Cerebellar cortex (tissue), 1 donor: Measurements from ENCODE around the gene SLC6A11.

Experiments used
- DNase-seq: peaks from one replicate; pipeline ENCODE4 v3.0.0-alpha.2; 2015; ENCODE audit warnings: low spot score

SLC6A11 gene

DNA sequence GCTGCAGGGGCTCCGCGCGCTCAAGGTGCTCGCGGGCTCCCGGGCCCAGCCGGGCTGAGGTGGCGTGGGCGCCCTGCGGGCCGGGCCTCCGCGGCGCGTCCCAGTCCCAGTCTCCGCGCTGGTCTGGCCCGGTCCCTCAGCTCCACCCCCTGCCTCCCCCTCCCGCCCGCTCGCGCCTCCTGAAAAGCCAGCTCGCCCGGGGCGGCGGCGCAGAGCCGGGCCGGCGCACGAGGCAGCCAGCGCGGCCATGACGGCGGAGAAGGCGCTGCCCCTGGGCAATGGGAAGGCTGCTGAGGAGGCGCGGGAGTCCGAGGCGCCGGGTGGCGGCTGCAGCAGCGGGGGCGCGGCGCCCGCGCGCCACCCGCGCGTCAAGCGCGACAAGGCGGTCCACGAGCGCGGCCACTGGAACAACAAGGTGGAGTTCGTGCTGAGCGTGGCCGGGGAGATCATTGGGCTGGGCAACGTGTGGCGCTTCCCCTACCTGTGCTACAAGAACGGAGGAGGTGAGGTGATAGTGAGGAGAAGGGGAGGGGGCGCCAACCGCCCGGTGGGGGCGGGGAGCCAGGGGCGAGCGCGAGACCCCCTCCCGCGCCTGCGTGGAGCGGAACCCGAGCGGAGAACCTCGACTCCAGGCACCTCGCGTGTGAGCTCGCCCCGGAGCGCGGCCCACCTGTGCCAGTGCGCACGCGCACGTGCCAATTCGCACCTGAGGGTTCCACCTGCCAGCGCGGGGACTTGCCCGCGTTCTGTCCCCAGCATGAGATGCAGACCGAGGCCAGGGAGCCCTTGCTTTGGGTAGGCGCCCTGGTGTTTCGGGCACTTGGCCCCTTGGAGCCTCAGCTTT, at the start of gene SLC6A11:
TSS of gene SLC6A11 (plus strand) at position 210 of the 844 bp plus-strand sequence. CDS start at position 248, 38 bp downstream.
- DNase-seq = no peak

- DNase-seq = no peak
Observed at GRCh38 chr3:10768708-10769394, 47.2 kb upstream of the SLC6A11 start.

- no peak for DNase-seq
Observed at GRCh38 chr3:10770547-10770946, 45.5 kb upstream of the SLC6A11 start.

- no peak for DNase-seq
Observed at GRCh38 chr3:10770981-10771380, 45.0 kb upstream of the SLC6A11 start.

- DNase-seq = no peak
Observed at GRCh38 chr3:10771486-10772270, 44.4 kb upstream of the SLC6A11 start.

GRCh38 chr3:10772271-10773161, 43.5 kb upstream of the SLC6A11 start:
- no peak for DNase-seq

DNA sequence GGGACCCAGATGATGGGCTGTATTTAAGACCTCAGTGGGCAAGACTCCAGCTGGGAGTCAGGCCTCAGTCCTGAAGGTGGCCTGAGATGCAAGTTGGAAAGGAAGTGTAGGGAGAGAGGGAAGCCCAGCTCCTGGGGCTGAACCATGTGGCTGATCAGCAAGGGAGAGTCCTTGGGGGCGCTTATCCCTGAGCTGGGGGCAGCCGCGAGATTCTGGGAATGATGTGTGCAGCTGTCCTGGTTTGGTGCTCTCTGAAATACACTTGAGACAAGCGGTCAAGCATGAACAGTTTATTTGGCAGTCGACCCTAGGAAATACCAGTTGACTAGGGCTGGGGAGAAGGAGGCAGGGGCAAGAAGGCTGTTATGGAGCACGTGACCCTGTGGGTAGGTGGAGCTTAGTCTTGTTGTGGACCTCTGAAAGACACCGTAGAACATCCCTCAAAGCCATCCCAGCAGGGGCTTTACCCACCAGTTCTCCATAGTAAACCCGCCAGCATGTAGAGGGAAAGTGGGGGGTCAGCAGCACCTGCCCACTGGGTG, 41.8 kb upstream of the SLC6A11 start:
- DNase-seq = no peak

GRCh38 chr3:10774825-10775224, 41.2 kb upstream of the SLC6A11 start:
- no peak for DNase-seq

DNA sequence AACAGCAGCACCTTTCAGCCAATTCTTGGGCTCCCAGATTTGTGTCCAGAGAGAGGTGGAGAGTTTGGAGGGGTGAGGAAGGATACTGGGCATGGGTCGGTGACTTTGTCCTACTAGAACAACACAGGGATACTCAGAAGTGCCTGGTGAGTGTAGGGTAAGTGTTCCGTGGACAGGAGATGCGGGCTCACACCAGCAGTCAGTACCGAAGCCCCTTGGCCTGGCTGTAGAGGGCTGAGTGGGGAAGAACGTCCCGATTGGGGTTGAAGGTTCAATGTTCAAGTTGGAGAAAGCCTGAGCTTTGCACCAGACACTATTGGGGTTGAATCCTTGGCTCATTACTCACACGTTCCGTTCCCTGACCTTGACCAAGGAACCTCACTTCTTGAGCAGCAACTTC, 40.8 kb upstream of the SLC6A11 start:
- no peak for DNase-seq

GRCh38 chr3:10775828-10776227, 40.2 kb upstream of the SLC6A11 start:
- no peak for DNase-seq

- DNase-seq = no peak
Observed at GRCh38 chr3:10777627-10778026, 38.4 kb upstream of the SLC6A11 start.

DNA sequence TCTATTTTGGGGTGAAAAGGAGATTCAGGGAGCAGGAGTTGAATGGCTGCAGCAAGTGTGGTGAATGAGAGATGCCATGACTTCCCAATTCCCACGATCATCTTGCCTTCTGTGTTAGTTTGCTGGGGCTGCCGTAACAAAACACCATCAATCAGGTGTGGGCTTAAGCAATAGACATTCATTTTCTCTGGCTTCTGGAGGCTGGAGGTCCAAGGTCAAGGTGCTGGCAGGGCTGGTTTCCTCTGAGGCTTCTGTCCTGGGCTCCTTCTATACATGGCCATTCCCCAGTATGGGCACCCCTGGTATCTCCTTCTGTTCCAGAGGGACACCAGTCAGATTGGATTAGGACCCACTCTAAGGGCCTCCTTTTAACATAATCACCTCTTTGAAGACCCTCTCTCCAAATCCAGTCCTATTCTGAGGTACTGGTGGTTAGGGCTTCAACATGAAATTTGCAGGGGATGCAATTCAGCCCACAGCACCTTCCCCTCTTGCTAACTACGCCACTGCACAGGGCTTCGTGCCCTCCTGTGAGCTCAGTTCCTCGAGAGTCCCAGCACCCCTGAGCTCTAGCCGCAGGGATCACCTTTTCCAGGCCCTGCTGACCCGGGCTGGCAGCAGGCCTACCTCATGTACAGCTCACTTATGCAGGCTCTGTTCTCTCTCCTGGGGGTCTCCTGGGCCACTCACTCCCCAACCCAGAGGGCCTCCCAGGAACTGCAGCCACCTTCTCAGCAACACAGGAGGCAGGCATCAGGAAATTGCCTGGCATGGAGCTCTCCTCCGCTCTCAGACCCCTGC, 37.3 kb upstream of the SLC6A11 start:
- no peak for DNase-seq

- no peak for DNase-seq
Observed at GRCh38 chr3:10779293-10779805, 36.7 kb upstream of the SLC6A11 start.

DNA sequence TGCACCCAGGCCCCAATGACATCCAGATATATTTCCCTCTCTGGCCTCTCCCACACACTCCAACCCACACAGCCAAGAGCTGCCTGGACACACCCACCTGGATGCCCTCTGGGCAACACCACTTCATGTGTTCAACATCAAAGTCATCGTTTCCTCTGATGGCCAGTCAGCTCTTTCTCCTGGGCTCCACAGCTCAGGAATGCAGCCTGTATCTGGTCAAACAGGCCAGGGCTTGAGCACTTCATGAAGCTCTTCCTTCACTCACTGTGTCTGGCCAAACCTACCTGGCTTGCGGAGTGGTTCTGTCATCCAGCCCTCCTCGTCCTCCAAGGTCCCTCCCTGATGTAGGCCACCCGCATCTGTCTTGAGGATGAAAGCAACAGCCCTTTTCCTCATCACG, 35.8 kb upstream of the SLC6A11 start:
- no peak for DNase-seq

- no peak for DNase-seq
Observed at GRCh38 chr3:10780922-10781321, 35.1 kb upstream of the SLC6A11 start.

DNA sequence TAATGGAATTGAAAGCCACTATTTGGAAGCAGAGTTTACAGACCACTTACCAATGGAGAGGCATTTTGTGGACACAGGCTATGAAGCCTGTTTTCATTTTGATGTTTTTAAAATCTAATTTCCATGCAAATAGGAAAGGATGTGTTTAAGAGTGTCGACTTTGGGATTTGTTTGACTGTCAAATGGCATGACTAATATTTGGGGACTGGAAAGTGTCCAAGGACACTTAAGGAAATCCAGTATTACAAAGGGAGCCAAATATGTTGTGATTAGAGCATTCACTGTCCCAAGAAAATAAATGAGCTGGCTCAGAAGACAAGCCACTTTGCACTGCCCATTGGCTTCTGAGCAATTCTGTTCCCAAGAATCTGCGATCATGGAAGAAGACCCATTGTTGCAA, 34.0 kb upstream of the SLC6A11 start:
- no peak for DNase-seq

DNA sequence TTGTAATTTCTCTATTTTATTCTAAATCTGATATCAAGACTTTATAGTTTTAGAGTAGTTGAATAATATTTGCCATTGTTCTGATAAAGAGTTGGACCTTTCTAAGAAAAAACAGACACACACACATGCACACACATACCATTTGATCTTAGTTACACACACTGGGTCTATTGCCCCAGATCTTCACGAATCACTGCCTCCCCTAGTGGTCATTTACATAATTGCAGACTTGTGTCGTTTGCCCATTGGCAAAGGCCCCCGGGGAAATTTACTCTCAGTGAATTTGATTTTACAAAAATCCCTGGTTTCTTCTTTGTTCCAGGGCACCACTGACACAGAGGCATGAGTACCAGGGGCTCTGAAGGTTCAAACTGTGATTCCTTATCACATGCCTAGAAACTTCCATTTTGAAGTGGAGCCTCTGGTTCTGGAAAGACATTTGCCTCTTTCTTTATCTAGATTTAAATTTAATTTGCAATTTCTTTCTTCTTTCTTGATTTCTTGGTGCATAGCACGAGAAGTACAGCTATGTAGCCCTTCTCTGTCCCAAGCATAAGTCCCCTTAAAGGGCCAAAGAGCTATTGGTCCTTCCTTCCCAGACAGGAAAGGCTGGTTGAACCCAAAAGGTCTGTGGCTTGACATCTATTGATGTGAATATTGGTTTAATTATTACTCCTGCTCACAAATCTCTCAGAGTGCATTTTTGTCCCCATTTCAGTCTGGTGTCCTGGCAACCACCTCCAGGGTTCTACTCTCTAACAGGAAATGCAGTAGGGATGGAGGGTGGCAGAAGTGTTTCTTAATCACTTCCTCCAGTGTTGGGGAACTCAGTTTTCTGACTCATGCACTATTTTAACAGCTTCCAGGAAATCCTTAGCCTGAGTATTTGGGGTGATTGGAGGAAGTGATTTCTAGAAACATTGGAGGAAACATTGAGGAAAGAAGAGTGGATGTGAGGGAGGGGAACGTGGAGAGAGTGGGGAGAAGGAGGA, 32.4 kb upstream of the SLC6A11 start:
- peak; percentile 35 for DNase-seq

- no peak for DNase-seq
Observed at GRCh38 chr3:10786640-10787039, 29.4 kb upstream of the SLC6A11 start.

- no peak for DNase-seq
Observed at GRCh38 chr3:10788451-10788850, 27.6 kb upstream of the SLC6A11 start.
